NCI-H524 (cell line): Measurements from ENCODE around the gene IGFBP5.

ENCODE experiments used
- DNase-seq, 2 experiments: peaks; one replicate each; lab custom pipeline; 2025; lab: John Stamatoyannopoulos, UW

IGFBP5 gene

GRCh38 chr2:216688731-216689340 is 6.5 kb downstream of the IGFBP5 start:
- no peak for DNase-seq

GRCh38 chr2:216687646-216688045 is 7.7 kb downstream of the IGFBP5 start:
- no peak for DNase-seq

- no peak for DNase-seq
These were observed 8.2 kb downstream of the IGFBP5 start for GRCh38 chr2:216687111-216687510.

- DNase-seq = no peak
These were observed 9.9 kb downstream of the IGFBP5 start for GRCh38 chr2:216685327-216685875.

- no peak for DNase-seq
These were observed 11.5 kb downstream of the IGFBP5 start for GRCh38 chr2:216683846-216684245.

- no peak for DNase-seq
These were observed 13.7 kb downstream of the IGFBP5 start for GRCh38 chr2:216681683-216682082.

- no peak for DNase-seq
These were observed 14.3 kb downstream of the IGFBP5 start for GRCh38 chr2:216680951-216681629.

- DNase-seq = no peak
These were observed 15.7 kb downstream of the IGFBP5 start for GRCh38 chr2:216679658-216680024.

- DNase-seq = no peak
These were observed 16.3 kb downstream of the IGFBP5 start for GRCh38 chr2:216678813-216679657.

- DNase-seq = no peak
These were observed 17.3 kb downstream of the IGFBP5 start for GRCh38 chr2:216678098-216678465.

GRCh38 chr2:216677439-216678097 is 17.8 kb downstream of the IGFBP5 start:
- DNase-seq = no peak

GRCh38 chr2:216676630-216677029 is 18.7 kb downstream of the IGFBP5 start:
- DNase-seq = no peak

GRCh38 chr2:216674376-216674775 is 21.0 kb downstream of the IGFBP5 start:
- no peak for DNase-seq

- no peak for DNase-seq
These were observed 21.7 kb downstream of the IGFBP5 start for GRCh38 chr2:216673609-216674008.

- DNase-seq = no peak
These were observed 22.3 kb downstream of the IGFBP5 start for GRCh38 chr2:216673021-216673420.

- no peak for DNase-seq
These were observed 22.9 kb downstream of the IGFBP5 start for GRCh38 chr2:216672466-216672865.

- DNase-seq = no peak
These were observed 23.5 kb downstream of the IGFBP5 start for GRCh38 chr2:216671791-216672343.

GRCh38 chr2:216671081-216671411 is 24.3 kb downstream of the IGFBP5 start:
- DNase-seq = no peak

GRCh38 chr2:216670266-216671080 is 24.9 kb downstream of the IGFBP5 start:
- no peak for DNase-seq

- peak; percentile 56 to 89 for DNase-seq
These were observed 28.7 kb downstream of the IGFBP5 start for GRCh38 chr2:216666461-216667233.
